ENCODE measurements around the gene TMEM35A.
A peak's percentile ranks its signal among the peaks of the same experiment; 100 is the strongest.

Gene TMEM35A

DNA sequence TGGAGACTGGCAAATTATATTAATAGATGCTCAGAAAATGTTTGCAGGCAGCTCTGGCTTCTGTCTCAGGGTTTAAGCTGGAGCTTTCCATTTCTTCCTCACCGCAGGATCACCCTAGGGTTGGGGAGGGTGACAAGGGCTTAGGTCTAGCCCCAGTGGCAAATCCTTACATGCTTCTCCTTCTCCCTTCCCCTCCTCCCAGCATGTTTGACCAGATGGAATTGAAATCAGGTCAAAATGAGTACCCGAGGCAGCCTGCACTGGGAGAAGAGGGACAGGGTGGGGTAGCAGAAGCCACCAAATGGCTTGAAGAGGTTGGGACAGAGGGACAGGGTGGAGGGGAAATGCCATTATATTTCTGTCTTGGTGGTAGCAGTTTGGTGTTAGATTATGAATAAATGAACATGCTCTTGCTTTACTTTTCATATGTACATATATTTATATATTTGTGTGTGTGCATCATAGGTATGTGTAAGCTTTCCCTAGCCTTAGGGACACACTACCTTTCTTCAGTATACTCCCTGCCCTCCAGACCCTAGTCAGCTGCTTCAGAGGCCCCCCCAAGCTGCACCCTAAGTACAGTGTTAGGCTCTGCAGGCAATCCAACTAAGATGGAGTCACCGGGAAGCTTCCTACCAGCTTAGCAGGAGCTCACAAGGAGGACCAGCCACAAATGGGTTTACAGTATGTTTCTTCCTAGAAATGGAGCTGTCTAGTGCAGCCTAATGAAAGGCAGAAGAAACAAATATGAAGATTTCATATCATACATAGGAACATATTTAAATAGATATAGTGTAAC is 1.8 kb downstream of the TMEM35A start:
- Histone ChIP-seq H3K9ac (ENCODE audit: low read length) (no peak overlapping the region), H3K27me3 (ENCODE audit: control insufficient read depth, insufficient read depth, low read length) (peaks cover 18% of the 10 kb centered on the region), H3K36me3 (ENCODE audit: control insufficient read depth, low read depth, low read length) (no peaks in the 10 kb centered on the region), H3K4me3 (ENCODE audit: low read length) (peak overlapping the region; percentile 78), H3K9me3 (ENCODE audit: control insufficient read depth, low read depth, low read length) (no peaks in the 10 kb centered on the region), H3K27ac (ENCODE audit: low read length) (no peak overlapping the region), H3K4me1 (ENCODE audit: control insufficient read depth, low read depth, low read length) (peaks cover 16% of the 10 kb centered on the region)

DNA sequence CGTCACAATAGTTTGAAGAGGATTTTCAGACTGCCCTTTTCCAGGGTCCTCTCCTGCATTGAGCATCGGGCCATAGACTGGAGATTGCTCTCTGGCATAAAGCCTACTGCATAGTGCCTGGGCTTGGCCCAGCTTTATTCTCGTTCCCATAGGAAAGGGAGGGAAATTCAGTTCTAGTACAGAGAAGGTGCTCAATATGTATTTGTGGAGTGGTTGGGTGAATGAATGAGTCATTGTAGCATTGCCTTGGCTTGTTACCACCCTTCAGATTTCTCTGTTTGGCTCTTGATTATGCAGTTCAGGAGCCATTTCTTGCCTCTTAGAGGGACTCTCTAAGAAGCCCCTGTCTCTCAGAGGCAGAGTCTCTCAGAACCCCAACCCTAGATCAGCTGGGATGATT is 2.6 kb downstream of the TMEM35A start:
- H3K36me3 ChIP-seq (ENCODE audit: control insufficient read depth, low read depth, low read length) = no peaks in the 10 kb centered on the region
- no peak overlapping the region for H3K27ac ChIP-seq (ENCODE audit: low read length)
- peaks cover 16% of the 10 kb centered on the region for H3K4me1 ChIP-seq (ENCODE audit: control insufficient read depth, low read depth, low read length)
- H3K9ac ChIP-seq (ENCODE audit: low read length) = no peak overlapping the region
- H3K27me3 ChIP-seq (ENCODE audit: control insufficient read depth, insufficient read depth, low read length) = peaks cover 18% of the 10 kb centered on the region
- no peaks in the 10 kb centered on the region for H3K9me3 ChIP-seq (ENCODE audit: control insufficient read depth, low read depth, low read length)
- no peak overlapping the region for H3K4me3 ChIP-seq (ENCODE audit: low read length)

DNA sequence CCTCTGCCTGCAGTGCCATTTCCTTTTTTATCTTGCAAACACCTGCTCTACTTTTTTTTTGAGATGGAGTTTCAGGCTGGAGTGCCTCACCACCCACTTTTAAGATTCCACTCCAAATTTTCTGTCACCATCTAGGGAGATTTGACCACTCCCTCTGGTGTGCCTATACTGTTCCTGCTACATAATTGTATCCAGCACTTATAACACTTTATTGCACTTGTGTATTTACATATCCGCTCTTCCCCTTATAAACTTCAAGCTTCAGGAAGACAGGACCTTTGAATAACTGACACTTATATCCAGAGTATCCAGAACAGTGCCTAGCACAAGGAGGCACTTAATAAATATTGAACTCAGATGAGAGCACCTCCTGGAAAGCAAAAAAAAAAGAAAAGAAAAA is 13.1 kb downstream of the TMEM35A start:
- Histone ChIP-seq H3K27me3 (ENCODE audit: control insufficient read depth, insufficient read depth, low read length) (no peaks in the 10 kb centered on the region), H3K4me1 (ENCODE audit: control insufficient read depth, low read depth, low read length) (no peaks in the 10 kb centered on the region), H3K9ac (ENCODE audit: low read length) (no peak overlapping the region), H3K36me3 (ENCODE audit: control insufficient read depth, low read depth, low read length) (no peaks in the 10 kb centered on the region), H3K27ac (ENCODE audit: low read length) (no peak overlapping the region), H3K4me3 (ENCODE audit: low read length) (no peak overlapping the region), H3K9me3 (ENCODE audit: control insufficient read depth, low read depth, low read length) (no peaks in the 10 kb centered on the region)

DNA sequence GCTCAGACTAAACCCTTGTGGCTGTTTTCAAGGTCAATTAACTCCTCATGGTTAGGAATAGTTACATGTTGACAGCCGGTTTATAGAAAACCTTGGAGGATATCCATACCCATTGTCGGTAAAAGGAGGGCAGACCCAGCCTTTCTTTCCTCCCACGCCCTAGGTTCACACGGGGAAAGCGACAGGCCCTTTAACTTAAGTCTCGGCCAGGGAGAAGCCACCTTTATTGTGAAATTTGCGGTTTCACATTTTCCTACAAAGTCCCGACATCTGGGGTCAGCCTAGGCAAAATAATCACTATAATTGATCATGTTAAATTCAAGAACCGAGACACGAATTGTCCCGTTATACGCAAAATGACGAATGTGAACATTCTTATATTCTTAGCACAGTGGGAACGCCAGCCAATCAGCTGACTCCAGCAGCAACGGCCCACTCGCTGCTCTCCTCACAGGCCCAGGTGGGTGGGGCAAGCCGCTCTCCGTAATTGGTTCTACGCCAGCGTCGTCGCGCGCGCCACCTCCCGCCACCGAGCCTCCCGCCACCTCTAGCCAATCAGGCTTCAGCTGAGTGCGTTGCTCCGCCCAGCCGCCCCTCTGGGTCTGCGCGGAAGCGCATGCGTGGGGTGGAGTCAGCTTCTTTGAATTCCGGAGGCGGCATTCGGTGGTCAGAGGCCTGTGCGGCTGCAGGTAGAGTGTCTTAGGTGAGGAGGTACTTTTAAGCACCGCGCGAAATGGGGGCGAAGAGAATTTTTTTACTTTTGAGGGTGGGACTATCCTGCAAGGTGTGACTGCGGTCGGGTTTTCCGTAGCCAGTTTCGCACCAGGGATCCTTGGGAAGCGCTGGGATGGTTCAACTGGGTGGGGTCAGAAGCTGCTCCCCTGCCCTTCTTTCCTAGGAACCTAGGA is 19.1 kb downstream of the TMEM35A start, which contains the start of gene CENPI:
Gene CENPI (plus strand): TSS at position 659 of the 908 bp plus-strand sequence. CDS start 2,867 bp downstream, outside the sequence.
- peak within 1 kb of the TSS; percentile 58 for H3K9ac ChIP-seq (ENCODE audit: low read length)
- no peak within 1 kb of the TSS for H3K27ac ChIP-seq (ENCODE audit: low read length)
- no peaks in the 10 kb centered on the region for H3K9me3 ChIP-seq (ENCODE audit: control insufficient read depth, low read depth, low read length)
- H3K4me1 ChIP-seq (ENCODE audit: control insufficient read depth, low read depth, low read length) = no peaks in the 10 kb centered on the region
- H3K36me3 ChIP-seq (ENCODE audit: control insufficient read depth, low read depth, low read length) = peaks cover 7% of the 10 kb centered on the region
- no peaks in the 10 kb centered on the region for H3K27me3 ChIP-seq (ENCODE audit: control insufficient read depth, insufficient read depth, low read length)
- H3K4me3 ChIP-seq (ENCODE audit: low read length) = peak within 1 kb of the TSS; percentile 74

DNA sequence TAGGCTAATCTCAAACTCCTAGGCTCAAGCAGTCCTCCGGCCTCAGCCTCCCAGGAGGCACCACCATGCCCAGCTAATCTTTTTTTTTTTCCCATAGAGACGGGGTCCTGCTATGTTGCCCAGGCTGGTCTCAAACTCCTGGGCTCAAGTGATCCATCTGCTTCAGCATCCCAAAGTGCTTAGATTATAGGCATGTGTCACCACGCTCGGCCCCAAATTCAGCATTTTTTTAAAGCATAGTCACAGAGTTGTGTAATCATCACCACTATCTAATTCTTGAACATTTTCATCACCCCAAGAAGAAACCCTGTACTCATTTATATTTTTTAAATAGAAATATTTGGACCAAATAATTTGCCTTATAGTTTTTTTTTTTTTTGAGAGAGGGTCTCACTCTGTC is 29.6 kb downstream of the TMEM35A start:
- Histone ChIP-seq H3K4me3 (ENCODE audit: low read length) (no peak overlapping the region), H3K27me3 (ENCODE audit: control insufficient read depth, insufficient read depth, low read length) (no peaks in the 10 kb centered on the region), H3K9me3 (ENCODE audit: control insufficient read depth, low read depth, low read length) (no peaks in the 10 kb centered on the region), H3K4me1 (ENCODE audit: control insufficient read depth, low read depth, low read length) (no peaks in the 10 kb centered on the region), H3K9ac (ENCODE audit: low read length) (no peak overlapping the region), H3K27ac (ENCODE audit: low read length) (no peak overlapping the region), H3K36me3 (ENCODE audit: control insufficient read depth, low read depth, low read length) (peaks cover 4% of the 10 kb centered on the region)

DNA sequence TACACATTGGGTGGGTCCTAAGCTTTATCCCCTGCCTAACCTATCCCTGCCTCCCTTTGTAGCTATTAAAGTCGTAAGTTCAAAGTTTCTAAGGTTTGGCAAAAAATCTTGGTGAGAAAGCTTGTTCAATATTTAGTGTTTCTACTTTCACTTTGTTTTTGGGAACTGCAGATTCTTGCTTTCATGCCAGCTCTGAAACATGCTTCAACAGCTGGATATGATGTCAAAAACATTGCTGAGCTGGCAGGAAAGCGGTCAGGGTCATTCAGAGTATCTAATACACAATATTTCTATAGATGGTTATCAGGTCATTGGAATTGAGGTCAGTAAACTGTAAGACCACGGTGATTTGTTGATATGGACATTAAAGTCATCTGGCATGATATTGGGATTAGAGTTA is 39.0 kb downstream of the TMEM35A start:
- no peaks in the 10 kb centered on the region for H3K36me3 ChIP-seq (ENCODE audit: control insufficient read depth, low read depth, low read length)
- no peak overlapping the region for H3K27ac ChIP-seq (ENCODE audit: low read length)
- H3K27me3 ChIP-seq (ENCODE audit: control insufficient read depth, insufficient read depth, low read length) = no peaks in the 10 kb centered on the region
- no peak overlapping the region for H3K4me3 ChIP-seq (ENCODE audit: low read length)
- no peaks in the 10 kb centered on the region for H3K9me3 ChIP-seq (ENCODE audit: control insufficient read depth, low read depth, low read length)
- H3K9ac ChIP-seq (ENCODE audit: low read length) = no peak overlapping the region
- no peaks in the 10 kb centered on the region for H3K4me1 ChIP-seq (ENCODE audit: control insufficient read depth, low read depth, low read length)

DNA sequence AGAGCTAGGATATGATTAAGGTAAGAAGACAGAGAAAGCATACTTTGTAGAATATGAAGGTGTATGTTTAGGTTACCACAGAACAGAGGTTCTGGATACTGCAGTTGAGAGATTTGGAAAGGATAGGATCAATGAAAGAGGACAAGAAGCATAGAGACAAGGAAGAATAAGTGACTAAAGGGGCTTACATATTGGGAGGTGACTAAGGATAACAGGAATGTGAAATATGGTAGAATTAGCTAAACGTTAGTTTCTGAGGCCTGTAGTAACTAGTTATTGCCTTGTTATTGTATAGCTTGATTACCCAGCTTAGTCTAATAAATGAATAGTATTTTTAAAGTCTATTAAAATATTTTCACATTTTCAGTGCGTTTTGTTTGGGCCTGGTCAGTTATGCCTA is 57.6 kb downstream of the TMEM35A start:
- no peak overlapping the region for H3K27ac ChIP-seq (ENCODE audit: low read length)
- no peaks in the 10 kb centered on the region for H3K27me3 ChIP-seq (ENCODE audit: control insufficient read depth, insufficient read depth, low read length)
- no peaks in the 10 kb centered on the region for H3K4me1 ChIP-seq (ENCODE audit: control insufficient read depth, low read depth, low read length)
- H3K36me3 ChIP-seq (ENCODE audit: control insufficient read depth, low read depth, low read length) = peaks cover 36% of the 10 kb centered on the region
- no peaks in the 10 kb centered on the region for H3K9me3 ChIP-seq (ENCODE audit: control insufficient read depth, low read depth, low read length)
- H3K4me3 ChIP-seq (ENCODE audit: low read length) = no peak overlapping the region
- no peak overlapping the region for H3K9ac ChIP-seq (ENCODE audit: low read length)
